Gastroesophageal sphincter (tissue), 3 donors: ENCODE measurements around the gene PTGER2.

Experiments used
- CTCF ChIP-seq, 4 experiments: fragments of 200-600 bp in 2 of 4; fragments of 450-650 bp in 2 of 4; sonication (generic) in 1 of 4; IDR thresholded peaks; one replicate each; pipeline ENCODE4 v1.5.1; 2017 to 2019; ENCODE audit warnings: antibody characterized with exemption in 4 of 4, mild to moderate bottlenecking in 2 of 4, moderate library complexity in 2 of 4
- EP300 ChIP-seq: sonication (generic); formaldehyde crosslinking; IDR thresholded peaks from one replicate; pipeline ENCODE4 v1.6.1; 2017; ENCODE audit warnings: antibody characterized with exemption, mild to moderate bottlenecking
- POLR2A ChIP-seq, 2 donors: fragments of 450-650 bp; IDR thresholded peaks; one replicate each; pipeline ENCODE4 v1.6.1; 2017; ENCODE audit warnings: antibody characterized with exemption in 2 of 2, mild to moderate bottlenecking in 2 of 2, moderate library complexity in 1 of 2
- POLR2AphosphoS5 ChIP-seq: sonication (generic); formaldehyde crosslinking; IDR thresholded peaks from one replicate; pipeline ENCODE4 v1.6.1; 2017; ENCODE audit warnings: antibody characterized with exemption

GRCh38 chr14:52356025-52356424, 41.9 kb downstream of the PTGER2 start:
- TF ChIP-seq CTCF (IDR thresholded peaks at IDR 0.05) (no peak), EP300 (no peak), POLR2A (IDR thresholded peaks at IDR 0.05) (no peak), POLR2AphosphoS5 (no peak)
